Activated naive CD4-positive, alpha-beta T cell (primary cell): ENCODE measurements around the gene RNF7.
"Not testable (repeated sequence)": the region's sequence is repeated elsewhere in the genome, so short reads cannot be mapped to it uniquely, and the experiment has no call there.

ENCODE experiments used
- DNase-seq, 4 experiments: peaks; one replicate each; lab custom pipeline; 2025; lab: John Stamatoyannopoulos, UW

RNF7 gene

DNA sequence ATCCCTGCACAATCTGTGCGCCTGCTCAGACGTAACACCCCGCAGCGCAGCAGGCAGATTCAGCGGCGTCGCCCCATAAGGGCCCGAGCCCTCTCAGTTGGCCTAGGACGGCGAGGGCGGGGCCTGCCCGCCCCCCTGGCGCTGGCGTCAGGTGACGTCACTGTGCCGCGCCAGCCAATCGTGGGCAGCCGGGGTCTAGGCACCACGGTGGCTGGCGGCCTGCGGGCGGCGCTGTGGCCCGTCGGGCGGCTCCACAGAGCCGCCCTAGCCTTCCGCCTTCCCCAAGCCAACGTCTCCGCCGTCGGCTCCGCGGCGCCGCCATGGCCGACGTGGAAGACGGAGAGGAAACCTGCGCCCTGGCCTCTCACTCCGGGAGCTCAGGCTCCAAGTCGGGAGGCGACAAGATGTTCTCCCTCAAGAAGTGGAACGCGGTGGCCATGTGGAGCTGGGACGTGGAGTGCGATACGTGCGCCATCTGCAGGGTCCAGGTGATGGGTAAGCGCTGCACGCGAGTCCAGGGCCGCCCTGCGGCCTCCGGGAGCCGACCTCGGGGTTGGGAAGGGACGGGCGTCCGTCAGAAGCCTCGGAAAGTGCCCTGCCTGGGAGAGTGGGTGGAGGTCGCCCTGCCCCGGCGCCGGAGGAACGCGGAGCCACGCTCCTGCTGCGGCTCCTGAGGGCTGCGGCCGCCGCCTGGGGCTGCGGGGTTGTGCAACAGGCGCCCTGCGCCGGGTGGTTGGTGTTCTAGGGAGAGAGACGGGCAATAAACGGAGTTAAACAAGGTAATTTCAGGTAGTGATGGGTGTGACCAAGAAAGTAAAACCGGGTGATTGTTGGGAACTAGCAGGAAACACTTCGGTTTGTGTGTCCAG lies at the start of gene RNF7:
Gene RNF7 (plus strand): TSS at position 277 of the 869 bp plus-strand sequence. CDS start 44 bp downstream, at position 321.
- DNase-seq = peak; percentile 92 to 97 (median 94)

DNA sequence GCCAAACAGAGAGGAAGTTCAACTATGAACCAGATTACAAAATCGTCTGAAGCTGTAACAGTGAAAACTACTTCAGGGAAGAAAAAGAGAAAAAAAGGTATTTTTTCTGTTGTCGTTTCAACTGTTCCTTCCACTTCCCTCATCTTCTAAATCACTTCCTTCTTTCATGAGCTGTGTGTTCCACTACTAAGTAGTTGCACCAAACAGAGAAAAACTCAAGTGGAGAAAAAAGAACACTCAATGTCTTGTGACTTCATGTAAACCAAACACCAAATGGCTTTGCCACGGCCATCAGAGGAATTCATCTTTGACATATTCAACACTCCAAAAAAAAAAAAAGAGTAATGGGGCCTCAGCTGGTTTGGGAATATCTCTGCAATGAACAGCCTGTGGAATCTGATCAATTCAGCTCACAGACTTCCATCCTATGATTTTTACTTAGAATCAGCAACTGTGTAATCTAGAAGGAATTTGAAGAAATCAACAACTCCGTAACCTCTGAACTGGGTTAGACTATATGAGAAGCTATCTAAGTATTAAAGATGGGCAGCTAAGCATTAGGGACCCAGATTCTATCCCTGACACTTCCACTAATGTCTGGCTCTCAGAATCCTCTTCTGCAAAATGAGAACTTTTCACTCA lies 47.5 kb upstream of the RNF7 start:
- no peak for DNase-seq

DNA sequence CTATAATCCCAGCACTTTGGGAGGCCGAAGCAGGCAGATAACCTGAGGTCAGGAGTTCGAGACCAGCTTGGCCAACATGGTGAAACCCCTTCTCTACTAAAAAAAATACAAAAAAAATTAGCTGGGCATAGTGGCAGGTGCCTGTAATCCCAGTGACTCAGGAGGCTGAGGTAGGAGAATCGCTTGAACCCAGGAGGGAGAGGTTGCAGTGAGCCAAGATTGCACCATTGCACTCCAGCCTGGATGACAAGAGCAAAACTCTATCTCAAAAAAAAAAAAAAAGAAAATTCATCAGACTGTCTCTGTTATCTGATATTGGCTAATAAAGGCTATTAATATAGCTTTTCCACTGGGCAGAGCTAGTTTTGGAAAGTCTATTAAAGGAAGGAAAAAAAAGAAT lies 46.6 kb upstream of the RNF7 start:
- DNase-seq = not testable (repeated sequence)

DNA sequence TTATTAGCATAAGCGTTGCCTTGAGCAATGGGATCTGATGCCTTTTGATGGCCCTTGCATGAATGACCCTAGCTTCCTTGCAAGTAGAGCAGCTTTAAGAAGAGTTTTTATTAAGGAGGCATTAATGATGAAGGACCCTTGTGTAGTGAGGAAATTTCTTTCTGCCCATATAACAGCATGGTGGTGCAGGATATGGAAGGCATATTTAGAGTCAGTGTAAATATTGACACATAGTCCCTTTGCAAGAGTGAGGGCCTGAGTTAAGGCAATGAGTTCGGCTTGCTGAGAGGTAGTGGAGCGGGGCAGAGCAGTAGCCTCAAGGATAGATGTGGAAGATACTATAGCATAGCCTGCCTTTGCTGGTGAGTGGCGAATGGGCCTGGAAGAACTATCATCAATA lies 45.1 kb upstream of the RNF7 start:
- DNase-seq = not testable (repeated sequence)

DNA sequence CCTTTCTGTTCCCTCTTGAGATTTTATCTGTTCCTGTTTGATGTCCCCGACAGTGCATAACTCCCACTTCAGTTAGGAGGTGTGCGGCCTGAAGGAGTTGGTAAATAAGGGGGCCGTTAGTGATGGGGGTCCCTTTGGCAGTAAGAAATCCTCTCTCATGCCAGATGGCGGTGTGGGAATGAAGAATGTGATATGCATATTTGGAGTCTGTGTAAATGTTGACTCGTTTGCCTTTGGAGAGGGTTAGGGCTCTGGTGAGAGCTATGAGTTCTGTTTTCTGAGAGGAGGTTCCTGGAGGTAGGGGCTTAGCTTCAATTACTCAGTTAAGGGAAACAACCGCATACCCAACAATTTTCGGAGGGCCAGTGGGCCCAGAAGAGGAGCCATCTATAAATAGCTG lies 38.8 kb upstream of the RNF7 start:
- DNase-seq = no peak

DNA sequence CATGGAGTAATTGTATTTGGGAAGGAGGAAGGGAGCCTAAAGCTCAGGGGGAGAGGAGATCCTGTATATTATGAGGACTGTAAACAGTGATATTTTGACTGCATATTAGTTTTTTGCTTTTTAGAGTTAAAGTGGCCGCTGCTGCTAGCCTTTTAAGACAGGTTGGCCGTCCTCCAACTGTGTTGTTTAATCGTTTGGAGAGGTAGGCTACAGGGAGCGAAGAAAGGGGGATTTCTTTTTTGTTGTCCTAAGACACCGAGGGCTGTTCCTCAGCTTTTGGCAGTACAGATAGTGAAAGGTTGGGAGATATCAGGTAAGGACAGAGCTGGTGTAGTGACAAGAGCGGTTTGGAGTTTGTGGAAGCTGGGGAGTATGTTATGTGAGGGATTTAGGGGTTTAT lies 38.2 kb upstream of the RNF7 start:
- DNase-seq = no peak

DNA sequence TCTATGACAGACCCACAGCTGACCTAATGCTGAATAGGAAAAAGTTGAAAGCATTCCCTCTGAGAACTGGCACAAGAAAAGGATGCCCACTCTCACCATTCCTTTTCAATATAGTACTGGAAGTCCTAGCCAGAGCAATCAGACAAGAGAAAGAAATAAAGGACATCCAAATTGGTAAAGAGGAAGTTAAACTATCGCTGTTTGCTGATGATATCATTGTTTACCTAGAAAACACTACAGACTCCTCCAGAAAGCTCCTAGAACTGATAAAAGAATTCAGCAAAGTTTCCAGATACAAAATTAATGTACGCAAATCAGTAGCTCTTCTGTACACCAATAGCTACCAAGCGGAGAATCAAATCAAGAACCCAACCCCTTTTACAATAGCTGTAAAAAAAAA lies 34.7 kb upstream of the RNF7 start:
- DNase-seq = not testable (repeated sequence)

DNA sequence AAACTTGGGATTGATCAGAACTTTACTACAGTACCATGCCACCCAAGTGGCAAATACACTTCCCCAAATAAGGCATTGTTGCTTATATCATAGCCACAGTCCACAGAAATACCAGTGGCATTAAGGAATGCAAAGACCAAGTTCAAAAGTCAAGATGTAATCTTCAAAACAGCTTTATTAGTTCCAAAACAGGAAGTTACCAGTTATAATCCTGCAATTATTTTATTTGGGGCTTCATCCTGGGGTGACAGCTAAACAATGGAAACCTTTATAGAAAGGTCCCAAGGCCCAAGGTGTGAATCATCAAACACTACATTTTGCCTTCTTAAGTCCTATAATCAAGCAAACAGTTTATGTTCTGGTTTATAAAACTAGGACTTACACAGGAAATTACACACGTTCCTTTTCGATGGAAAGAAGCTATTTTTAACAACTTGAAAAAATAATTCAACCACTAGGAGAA lies 30.3 kb upstream of the RNF7 start:
- no peak for DNase-seq

DNA sequence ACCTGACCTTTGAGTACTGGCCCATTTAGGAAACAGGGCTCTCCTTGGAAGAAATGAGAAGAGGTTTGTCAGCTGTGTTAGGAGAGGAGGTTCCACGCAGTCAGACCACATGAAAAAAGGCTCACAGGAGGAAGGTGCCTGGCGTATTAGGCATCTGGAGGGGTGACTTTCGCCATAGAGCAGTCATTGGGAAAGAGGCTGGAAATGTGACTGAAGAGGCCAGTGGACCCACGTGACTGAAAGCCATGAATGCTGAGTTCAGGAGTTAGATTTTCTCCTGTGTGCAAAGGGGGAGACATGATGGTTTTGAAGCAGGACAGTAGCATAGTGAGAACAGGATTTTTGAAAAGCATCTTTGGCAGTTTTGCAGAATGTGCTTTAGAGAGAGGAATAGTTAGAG lies 29.7 kb upstream of the RNF7 start:
- no peak for DNase-seq

DNA sequence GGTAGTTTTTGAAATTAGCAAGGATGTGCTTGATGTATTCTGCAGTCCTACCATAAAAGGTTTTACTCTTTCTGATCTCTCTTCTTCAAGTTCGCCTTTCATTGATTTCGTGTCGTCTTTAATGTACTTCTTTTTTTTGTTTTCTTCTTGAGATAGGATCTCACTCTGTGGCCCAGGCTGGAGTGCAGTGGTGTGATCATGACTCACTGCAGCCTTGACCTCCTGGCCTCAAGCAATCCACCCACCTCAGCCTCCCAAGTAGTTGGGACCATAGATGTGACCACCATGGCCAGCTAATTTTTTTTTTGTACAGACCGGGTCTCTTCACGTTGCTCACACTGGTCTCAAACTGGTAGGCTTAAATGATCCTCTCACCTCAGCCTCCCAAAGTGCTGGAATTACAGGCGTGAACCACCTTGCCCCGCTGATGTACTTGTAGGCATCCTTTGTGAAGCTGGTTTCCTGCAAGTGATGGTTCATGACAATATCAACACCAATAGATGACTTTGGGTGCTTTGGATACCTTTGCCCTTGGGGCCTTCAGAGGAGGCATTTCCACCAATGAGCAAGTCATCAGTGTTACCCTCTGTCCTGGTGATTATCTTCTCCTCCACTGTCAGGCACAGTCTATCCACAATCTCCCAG lies 28.9 kb upstream of the RNF7 start:
- no peak for DNase-seq

DNA sequence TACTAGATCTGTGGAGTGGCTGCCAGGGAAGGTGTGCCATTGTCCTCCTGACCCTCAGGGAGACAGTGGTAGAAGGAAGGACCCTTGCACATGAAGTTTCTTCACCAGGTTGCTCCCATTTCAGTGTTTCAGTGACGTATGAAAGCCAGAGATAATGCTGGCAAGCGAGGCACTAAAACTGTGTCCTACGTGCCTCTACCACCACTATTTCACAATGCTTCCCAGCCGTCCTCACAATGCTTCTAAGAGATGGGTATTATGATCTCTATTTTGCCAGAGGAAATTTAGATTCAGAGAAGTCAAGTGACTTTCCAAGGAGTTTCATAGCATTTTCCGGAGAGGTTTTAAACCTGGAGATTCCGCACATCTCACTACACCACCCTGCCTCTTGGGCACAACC lies 28.0 kb upstream of the RNF7 start:
- no peak for DNase-seq

DNA sequence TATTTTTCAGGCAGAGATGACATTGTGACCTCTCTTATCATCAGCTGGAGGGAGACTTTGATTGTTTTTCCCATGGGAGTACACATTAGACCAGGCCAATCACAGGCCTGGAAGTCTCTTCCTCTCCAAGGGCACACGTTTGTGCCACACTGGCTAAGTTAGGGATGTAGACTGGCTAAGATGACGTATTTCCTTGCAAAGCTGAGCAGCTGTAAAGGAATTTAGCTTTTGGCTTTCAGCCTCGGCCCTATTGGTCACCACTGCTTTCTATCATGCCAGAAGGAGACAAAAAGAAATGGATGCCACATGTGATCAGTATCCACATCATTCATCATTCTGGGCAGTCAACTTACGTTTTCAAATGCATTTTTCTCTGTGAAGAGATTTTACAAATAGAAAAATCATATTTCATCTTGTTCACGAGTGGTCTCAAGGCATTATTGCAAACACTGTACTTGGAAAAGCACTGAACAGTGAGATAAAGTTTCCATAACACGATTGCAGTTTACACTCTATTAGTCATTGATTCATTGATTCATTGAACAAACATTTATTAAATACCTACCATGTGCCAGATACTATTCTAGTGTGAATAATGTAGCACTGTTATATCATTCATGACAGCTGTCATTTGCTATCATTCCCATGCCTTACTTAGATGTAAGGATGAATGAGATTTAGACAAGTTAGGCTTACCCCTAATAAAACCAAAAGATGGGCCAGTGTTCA lies 27.0 kb upstream of the RNF7 start:
- DNase-seq = no peak

DNA sequence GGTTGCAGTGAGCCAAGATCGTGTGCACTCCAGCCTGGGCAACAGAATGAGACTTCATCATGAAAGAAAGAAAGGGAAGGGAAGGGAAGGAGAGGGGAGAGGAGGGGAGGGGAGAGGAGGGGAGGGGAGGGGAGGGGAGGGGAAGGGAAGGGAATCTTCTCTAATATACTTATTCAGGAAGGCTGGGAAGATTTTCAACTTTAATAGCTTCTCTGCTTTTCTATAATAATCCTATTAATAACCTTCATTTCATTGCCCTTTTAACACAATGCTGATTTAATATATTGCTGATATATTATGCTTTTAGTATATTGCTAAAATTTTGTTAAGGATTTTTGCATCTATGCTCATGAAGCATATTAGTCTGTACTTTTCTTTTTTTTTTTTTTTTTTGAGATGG lies 23.4 kb upstream of the RNF7 start:
- DNase-seq = no peak

DNA sequence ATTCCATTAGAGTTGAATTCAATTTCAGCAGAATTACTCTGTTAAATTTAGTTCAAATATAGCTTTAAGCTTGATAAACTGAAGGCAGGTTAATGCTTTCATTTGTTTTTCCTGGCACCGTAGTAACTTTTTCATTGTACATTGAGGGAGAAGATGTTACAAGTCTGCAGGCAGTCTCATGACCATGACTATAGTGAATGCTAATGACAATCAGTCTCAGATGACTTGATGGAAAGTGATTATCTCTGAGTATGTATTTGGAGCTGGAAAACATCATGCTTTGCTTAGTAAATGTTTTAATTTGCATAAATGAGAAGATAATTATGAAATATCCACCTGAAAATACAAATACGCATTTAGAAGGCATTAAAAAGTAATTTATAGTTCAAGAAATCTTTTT lies 16.0 kb upstream of the RNF7 start:
- DNase-seq = no peak

DNA sequence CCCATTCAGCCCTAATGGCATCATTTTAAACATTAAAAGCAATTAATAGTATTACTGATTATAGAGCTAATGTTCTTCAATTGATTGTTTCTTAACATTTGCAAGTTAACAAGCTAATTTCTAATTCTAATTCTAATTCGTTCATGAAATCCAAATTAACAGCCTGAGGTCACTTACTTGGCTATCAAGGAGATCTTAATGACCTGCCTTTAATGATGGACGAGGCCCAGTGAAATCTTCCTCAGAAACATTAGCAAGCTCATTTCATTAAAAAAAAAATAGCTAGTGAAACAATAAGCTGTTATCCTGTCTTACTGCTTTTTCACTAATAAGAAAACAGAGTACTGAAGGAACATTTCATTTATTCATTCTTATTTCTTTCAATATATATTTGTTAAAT lies 15.4 kb upstream of the RNF7 start:
- no peak for DNase-seq

DNA sequence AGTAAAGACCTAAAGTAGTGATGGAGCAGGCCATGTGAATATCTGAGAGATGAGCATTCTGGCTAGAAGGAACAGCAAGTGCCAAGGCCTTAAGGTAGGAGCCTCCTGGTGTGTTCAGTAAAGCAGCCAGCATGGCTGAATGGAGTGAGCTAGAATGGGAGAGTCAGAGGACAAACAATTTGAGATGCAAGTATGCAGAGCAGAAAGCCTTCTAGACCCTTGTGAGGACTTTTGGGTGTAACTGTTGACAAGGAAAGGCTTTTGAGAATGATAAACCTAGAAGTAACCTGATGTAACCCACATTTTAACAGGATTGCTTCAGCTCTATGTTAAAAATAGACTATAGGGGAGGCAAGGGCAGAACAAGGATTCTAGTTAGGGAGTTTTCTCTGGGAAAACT lies 14.8 kb upstream of the RNF7 start:
- DNase-seq = no peak

DNA sequence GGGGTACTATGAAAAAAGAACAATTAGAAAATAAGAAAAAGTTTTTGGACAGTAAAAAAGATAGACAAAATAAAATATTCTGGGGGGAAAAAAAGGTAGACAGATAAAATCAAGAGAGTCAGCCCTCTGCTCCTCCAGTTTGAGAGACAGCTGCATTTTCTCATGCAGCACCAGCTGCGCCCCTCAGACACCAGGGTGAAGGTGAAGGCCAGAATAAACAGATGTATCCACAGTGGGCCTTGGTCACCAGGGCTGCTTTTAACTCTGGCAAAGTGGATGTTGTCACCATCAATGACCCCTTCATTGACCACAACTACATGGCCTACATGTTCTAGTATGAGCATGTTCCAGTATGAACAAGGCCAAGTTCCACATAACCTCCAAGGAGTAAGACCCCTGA lies 13.9 kb upstream of the RNF7 start:
- no peak for DNase-seq

DNA sequence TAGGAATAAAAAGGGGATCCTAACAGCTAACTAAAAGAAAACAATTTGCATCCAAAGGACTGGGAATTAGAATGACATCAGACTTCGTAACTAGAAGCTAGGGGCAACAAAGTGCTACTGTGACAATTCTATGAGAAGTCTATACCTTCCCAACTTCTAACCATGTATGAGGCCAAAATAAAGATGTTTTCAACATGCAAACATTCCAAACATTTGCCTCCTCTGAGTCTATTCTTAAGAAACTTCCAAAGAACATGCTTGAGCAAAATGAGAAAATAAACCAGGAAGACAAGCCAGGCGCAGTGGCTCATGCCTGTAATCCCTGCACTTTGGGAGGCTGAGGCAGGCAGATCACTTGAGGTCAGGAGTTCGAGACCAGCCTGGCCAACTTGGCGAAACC lies 13.1 kb upstream of the RNF7 start:
- DNase-seq = no peak

DNA sequence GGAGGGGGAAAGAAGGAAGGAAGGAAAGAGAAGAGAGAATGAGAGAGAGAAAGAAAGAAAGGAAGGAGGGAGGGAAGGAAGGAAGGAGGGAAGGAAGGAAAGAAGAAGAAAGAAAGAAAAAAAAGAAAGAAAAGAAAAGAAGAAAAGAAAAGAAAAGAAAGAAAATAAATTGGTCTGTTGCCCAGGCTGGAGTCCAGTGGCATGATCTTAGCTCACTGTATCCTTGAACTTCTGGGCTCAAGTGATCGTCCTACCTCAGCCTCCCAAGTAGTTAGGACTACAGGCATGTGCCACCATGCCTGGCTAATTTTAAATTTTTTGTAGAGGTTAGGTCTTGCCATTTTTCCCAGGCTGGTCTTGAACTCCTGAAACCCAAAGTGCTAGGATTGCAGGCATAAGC lies 11.6 kb upstream of the RNF7 start:
- DNase-seq = no peak

DNA sequence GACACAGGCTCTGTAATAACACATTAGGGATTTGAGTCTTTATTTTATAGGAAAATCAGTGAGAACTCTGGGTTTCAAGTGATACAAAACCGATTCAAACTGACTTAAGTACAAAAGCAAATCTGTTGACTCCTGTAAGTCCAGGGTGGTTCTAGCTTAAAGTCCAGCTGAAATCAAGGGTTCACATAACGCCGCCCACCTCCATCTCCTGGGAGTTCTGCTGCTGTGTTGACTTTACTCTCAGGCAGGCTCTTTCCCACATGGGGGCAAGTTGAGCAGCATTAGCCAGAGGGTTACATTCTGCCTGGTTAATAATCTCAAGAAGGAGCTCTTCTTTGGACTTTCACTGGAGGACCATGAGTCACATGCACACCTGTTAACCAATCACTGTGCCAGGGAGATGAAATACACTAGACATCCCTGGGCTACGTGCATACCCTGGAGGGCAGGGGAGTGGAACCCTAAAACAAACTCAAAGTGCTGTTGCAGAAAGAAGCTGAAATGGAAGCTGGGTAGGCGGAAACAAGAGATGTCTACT lies 9.7 kb upstream of the RNF7 start:
- DNase-seq = no peak

DNA sequence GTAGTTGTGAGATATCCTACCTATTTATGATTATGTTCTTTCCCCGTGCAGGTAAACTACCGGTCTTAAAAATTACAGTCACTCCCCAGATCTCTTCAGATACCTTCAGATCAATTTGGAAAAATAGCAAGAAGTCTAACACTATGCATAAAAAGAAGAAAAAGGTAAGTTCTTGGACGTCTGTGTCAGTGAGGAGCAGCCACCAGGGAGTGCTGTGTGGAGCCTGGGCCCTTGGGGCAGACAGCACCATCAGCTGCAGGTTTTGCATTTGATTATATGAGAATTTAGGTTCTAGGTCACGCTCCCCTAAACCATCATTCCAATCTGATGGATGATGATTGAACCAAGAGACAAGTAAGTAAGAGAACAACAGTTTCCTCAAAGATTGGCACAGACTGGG lies 8.9 kb upstream of the RNF7 start:
- DNase-seq = no peak

DNA sequence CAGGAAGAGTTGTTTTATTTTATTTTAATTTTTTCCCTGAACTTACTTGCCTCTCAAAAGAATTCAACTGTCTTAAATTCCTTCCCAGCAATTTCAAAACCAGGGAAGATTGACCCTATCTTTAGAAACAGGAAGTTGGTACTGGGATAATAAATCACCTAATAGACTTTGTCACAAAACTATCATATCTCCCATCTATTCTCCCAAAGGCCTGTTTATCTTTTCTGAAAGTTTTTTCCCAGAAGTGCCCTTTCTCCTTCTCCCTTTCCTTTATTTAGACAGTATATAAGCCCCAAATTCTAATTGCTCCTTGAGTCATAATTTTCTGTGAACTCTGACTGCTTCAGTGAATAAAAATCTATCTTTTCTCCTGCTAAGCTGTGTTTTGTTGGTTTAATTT lies 2.9 kb upstream of the RNF7 start:
- DNase-seq = no peak
